ENCODE data around the gene DPH5.
"Not testable (repeated sequence)": the region's sequence is repeated elsewhere in the genome, so short reads cannot be mapped to it uniquely, and the experiment has no call there.

DNA sequence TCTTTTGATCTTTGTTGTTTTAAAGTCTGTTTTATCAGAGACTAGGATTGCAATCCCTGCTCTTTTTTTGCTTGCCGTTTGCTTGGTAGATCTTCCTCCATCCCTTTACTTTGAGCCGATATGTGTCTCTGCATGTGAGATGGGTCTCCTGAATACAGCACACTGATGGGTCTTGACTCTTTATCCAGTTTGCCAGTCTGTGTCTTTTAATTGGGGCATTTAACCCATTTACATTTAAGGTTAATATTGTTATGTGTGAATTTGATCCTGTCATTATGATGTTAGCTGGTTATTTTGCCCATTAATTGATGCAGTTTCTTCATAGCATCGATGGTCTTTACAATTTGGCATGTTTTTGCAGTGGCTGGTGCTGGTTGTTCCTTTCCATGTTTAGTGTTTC lies 77.8 kb downstream of the DPH5 start:
- TF ChIP-seq EZH2 (IDR thresholded peaks at IDR 0.05; ENCODE audit: insufficient read depth, poor library complexity, severe bottlenecking); EZH2phosphoT487 (IDR thresholded peaks at IDR 0.05; ENCODE audit: insufficient read depth, low read depth): not testable (repeated sequence)

Measured in GM23248 (cell line).